GM18520 (cell line): ENCODE data around the gene GALNT14.

Experiments used
- ATAC-seq: cut with Tn5 transposase; IDR thresholded peaks from one replicate; pipeline ENCODE4 v1.9.1; 2021; ENCODE audit not compliant: unreplicated experiment

GALNT14 gene

DNA sequence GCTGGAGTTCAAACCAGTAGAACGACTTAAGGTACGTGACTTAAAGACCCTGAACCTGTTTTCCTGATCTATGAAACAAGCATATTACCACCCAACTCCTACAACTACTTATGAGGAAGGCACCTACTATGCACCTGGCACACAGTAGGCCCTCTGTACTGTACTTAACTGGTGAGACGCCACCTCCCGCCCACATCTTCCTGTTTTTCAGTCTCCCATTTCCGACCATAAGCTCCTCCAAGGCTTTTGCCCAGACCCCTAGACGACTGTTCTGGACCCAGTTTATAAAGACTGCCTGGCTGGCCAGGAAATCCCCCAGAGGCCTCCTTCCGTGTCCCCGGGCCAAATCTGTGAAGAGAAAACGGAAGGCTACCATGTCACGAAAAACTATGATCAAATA, 1.5 kb downstream of the GALNT14 start:
- ATAC-seq: no peak

DNA sequence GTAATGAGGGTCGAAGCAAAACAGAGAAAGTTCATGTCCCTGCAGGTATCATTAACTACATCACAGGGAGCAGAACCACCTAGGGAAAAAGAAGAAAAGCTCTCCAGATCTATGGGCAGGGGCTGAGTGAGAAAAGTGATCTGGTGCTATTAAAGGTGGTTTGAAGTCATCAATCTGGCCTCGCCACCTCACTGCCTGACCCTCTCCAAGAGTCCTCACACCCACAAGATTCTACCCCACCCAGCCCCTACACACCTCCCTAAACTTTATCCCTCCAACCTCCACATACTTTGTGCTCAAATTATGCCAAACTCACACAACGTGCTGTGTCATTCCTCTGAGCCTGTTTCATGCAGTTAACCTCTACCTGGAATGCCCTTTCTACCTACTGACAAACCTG, 2.2 kb downstream of the GALNT14 start:
- no peak for ATAC-seq

DNA sequence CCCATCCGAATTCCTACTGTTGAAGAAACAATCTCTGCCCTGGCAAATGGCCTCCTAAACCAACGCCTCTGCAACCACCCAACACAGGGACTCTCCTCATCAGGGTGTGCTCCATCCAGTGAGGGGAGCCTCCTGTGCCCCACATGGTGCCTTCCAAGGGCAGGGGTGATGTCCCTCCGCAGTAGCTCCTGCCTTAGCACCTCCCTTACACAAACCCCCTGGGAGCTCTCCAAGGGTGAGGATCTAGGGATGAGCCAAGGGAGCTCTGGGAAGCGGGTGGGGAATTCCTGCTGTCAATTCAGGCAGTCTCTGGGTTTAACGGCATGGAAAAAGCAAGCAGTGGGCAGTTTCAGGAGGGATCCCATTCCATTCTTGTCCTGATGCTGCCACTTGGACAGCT, 3.8 kb downstream of the GALNT14 start:
- no peak for ATAC-seq

DNA sequence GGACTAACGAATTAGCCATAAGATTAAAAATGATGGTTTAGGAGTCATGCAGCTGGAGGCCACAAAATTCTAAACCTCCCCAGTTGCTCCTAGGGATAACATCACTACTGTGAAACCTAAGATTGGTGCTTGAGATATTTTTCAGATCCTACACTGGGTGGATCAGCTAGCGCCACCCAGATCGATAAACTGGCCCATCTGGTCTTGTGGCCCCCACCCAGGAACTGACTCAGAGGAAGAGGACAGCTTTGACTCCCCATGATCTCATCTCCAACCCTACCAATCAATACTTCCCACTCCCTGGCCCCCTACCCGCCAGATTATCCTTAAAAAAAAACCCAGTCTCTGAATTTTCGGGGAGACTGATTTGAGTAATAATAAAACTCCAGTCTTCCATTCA, 5.5 kb downstream of the GALNT14 start:
- ATAC-seq: no peak

DNA sequence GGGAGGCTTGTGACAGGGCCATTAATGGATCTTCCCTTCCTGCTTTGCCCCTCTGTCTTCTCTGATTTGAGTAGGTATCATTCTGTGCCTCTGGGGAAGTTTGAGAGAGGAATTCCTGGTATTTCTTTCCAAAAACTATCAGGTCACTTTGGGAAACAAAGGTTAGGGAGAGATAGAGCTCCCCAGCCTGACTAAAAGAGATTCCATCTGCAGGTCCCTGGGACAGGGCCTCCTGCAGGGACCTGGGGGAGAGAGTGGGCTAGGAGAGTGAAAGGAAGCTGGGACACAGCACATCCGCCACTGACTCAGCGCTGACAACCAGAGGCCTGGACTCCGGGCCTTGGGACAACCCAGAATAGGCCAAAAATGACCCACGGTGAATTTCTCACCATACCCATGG, 6.4 kb downstream of the GALNT14 start:
- ATAC-seq: no peak

DNA sequence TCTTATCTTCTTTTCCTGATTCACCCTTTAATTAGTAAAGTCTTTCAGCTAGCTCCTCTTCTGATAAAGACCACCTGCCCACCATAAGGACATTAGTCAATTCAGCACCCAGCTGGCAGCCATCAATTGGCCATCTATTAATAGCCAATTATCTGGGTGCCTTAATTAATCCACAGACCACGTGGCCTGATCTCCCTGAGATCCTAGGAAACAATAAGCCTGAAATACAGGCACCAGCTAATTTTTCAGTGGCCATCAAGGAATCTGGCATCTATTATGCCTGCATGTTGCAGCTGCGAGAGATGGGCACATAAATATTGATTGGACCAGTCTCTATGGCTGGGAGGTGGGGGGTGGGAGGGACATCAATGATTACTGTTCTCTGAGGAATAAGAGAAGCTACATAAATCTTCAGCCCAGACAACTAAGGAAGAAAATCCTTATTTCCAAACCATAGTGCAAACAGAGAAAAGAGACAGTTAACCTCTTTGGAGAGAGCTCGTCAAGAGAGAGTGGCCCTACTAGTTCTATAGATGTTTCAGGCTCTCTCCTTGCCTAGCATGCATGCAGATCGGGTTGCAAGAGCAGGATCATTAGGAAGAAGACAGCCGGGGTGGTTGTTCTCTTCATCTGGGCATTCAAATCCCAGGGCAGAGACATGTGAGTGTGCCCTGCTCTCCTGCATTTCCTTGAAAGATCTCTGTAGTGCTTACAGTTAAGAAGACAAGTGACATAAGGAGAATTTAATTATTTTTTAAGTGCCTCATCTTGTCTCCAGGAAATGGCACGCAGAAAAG, 8.7 kb downstream of the GALNT14 start:
- ATAC-seq: no peak

DNA sequence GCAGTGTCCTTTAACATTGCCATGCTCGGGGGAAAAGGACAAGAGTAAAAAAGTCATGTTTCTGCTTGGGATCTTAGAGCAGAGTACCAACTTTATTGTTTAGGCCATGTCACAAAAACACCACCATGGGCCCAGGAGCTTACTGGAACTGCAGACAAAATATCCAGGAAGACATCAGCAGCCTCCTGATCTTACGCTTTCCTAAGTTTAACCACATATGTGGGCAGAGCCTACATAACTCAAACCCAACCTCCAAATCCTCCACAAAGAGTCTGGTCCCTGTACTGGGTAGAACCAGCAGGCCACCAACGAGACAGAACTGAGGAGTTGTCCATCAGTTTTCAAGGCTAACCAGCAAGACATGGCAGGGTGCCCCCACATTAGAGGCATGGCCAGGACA, 10.3 kb downstream of the GALNT14 start:
- no peak for ATAC-seq

DNA sequence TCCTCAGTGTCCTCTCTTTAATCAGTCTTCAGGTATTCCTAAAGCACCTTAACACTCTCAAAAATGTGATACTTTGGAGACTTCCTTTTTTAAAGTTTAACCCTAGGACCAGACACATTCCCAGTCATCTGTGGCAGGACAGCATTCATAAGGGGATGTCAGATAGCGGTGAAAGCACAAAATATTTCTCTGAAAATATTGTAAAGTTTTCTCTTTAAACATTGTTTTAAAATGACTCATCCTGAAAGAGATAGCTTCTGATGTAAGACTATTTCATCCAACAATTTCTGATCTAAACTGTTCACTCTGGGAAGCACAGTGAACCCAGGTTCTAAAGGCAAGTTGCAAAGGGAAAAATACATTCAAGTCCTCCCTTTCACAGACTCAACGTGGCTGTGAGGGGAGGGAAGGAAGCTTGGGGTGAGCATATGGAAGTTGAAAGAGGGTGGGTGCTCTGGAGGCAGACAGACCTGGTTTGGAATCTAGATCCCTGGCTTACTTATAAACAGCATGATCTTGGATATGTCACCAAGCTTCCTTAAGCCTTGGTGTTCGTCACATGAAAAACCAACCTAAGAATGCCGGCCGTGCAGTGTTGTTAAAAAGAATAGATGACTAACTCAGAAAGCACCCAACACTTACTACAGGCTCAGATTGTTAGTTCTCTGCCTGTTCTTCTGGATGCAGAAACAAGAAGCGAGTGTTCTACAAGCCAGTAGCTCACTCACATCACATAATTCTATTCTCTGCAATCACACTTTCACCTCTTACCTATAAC, 12.1 kb downstream of the GALNT14 start:
- ATAC-seq: no peak

DNA sequence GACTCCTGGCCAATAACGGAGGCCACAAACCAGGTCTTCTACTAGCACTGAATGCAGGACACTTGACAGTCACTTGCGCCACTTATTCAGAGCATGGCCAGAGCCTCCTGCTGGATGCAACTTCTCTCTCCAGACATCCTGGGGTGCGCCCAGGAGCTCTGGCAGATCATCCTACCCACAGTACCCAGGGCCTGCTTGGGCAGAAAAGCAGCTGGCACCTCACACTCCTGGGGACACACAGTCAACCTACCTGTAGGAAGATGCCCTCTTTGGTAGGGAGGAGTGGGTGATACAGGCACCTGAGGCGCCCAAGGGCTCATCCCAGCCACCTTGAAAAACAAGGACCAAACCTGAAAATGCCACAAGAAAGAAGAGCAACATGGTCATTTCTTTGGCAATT, 13.3 kb downstream of the GALNT14 start:
- ATAC-seq: no peak

DNA sequence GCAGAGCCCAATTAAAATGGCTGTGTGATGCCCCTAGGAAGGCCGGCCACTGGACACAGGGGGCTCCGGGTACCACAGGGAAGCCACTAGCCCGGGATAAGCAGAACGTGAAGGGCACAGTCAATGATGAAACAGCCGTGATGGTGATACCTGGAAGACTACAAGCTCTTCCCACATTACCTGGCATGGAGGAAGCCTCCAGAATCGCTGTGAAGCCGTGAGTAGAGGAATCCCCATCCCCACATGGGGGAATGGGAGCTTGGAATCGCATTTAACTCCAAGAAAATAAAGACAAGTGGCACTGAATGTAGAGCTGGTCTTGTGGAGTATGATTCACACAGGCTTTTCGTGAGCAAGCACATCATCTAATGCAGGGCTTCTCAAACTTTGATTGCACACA, 16.1 kb downstream of the GALNT14 start:
- no peak for ATAC-seq

DNA sequence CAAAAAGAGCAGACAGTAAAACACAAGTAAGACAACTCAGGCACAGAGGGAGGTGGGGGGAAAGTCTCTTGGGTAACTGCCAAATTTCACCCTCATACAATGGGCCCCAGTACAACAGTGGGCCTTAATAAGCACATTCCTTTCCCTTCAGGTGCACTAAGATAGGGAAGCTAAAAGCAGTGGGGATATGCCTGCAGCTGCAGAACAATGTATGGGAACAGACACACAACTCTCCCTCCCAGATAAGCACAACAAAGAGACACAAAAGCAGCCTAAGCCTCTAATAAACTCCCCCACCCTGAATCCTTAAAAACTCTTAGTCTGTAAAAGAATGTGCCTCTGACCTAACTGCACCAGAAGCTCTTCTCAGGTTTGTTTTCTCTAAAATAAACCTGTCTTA, 24.5 kb downstream of the GALNT14 start:
- ATAC-seq: no peak

DNA sequence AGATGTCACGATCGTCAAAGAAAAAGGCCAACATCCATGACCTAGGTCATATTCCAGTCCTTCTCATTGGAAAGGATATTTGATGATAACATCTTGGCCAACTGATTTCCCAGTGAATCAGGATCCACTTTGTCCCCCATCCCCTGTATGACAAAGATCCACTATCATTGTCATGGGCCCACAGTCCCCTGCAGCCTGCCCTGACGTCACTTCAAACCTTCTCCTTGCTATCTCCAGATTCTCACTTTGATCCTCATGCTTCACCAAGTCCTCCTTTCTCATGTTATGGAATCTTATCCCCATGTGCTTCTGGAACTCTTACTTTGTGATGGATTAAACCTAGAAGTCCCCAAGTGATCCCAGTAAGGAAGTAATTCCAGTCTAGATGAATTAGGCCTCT, 25.7 kb downstream of the GALNT14 start:
- ATAC-seq: no peak

DNA sequence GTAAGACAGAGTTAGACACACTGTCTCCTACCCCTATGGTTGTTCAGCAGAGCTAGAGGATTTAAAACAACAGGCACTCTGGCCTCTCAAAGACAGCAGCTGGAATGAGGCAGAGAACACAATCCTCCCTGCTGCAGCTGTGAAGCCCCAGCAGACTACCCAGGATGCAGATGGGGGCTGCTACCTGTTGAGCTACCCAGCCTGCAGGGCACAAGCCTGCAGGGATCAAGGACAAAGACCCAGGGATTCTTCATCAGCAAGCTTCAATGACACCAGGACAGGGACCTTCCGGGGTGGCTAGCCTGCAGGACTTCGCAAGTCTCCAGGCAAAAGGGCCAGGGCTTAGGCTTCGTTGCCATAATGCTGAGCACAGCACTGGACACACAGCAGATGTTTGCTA, 27.2 kb downstream of the GALNT14 start:
- ATAC-seq: no peak

DNA sequence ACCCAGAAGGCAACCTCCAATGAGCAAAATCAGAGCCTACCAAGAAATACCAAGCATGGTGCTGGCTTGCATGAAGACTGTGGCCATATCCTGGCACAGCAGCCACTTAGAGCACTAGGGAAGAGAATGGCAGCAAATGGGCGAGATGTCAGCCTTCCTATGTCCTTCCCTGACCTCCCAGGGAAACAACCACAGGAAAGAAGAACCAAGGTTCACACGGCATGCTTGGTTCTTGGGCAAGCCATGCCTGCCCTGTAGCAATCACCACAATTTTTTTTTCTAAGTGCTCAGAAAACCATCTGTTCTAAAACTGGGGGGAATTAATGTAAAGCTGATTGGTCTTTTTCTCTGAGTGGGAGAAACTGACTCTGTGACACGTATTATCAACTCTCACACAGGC, 27.8 kb downstream of the GALNT14 start:
- ATAC-seq: no peak

DNA sequence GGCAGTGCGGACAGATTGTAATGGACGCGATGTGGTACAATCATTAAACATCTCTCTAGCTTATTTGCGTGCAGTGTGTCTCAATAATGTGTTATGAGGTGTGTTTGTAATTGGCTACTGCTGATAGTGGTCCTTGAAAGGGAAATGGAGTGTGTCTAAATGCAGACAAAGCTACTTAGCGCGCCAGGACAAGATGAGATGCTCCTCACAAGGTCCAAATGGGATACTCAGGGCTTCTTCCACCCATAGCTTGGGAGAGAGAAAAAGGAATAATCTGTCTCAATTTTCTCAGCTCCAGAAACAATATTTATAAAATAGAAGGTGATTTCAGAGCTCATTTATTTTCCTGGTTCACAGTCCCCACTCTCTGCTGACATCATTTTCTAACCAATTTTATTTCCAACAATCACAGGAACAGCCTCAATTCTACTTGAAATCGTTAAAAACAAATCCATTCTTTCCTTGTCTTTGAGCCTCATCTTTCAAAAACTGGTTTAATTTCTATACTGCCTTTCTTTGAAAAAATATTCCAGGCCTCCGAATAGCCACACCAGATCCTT, 28.5 kb downstream of the GALNT14 start:
- ATAC-seq: no peak

DNA sequence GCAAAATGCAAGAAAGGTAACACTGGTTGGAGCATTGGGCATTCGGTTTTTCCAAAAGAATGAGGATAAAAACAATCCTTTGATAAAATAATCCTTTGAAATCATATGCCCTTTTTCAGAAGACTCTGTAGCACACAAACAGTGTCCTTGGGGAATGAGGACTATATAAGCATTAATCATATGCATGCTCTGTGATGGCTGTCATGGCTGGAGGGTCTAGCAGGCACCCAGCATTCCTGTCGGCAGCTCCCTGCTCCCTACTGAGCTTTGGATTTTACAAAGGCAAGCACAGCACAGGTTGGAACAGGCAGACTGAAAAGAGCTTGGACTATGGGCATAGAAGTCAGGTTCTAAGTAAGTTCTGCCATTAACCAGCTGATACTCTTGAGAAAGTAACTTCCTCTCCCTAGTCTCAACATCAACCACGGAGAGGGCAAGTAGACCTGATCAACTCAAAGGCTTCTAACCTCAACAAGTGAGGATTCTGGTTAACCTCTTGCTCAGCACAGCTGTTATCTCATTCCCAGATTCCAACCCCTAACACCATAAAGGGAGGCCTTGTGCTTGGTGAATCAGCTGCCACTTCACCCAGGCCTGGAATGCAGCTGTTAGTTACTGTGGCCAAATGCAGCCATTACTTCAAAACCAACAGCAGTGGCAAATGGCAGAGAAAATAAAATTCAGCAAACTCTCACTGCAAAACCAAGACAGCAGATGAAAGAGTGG, 29.5 kb downstream of the GALNT14 start:
- ATAC-seq: no peak

DNA sequence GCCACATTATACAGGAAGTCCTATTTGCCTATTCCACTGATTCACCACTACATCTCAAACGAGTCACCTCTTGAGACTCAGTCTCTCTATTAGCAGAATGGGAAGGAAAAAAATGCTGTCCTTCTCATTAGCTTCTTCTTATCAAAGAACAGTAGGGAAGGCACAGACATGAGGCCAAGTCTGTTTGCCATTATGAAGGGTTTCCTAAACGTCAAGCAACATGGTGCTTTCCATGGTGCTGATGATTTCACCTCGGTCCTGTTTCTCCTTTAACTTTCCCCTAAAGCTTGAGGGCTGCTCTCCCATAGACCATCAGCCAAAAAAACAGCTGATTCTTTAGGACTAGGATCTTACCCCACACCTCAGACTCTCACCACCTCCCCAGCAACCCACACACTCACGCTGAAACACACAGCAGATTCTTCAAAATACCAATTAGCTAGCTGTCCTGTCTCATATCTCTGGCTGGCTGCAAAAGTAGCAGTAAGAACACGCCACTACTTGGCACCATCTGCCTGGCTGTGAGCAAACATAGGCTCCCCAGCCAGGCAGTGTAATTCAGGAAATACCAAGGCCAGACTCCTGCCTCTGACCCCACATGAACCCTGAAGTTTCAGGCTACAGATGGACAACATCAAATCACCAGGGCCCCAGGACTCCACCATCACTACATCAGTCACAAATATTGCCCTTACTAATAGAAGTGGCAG, 30.5 kb downstream of the GALNT14 start:
- no peak for ATAC-seq

DNA sequence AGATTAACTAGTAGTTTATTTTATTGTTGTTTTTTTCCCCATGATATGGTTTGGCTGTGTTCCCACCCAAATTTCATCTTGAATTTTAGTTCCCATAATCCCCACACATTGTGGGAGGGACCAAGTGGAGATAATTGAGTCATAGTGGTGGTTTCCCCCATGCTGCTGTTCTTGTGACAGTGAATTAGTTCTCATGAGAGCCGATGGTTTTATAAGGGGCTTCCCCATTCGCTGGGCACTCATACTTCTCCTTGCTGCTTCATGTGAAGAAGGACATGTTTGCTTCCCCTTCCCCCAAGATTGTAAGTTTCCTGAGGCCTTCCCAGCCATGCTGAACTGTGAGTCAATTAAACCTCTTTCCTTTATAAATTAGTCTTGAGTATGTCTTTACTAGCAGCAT, 36.5 kb downstream of the GALNT14 start:
- ATAC-seq: no peak

DNA sequence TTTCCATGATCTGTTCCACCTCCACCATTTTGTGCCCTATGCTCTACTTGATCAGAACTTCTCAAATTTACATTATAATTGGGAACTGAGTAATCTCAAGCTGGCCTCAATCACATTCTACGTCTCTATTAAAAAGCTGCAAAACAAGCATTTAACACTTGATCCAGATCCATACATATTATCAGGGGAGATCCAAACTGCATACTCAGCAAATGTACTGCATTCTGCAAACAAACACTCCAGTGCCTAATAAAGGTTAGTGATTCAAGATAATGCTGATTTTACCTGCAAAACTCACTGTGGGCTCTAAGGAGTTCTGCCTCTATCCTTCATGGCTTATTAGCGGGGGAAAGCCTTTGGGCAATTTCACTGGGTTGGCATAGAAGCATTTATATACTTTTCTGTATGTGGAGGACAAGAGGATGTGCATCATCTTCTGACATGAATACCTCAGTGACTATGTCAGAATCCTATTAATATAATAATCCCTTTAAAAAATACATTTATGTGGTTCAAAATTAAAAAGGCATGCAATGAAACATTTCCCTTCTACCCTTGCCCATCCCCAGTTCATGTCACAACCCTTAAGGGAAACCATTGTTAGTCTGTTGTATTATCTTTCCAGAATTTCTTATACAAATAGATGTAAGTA, 40.2 kb downstream of the GALNT14 start:
- ATAC-seq: no peak

DNA sequence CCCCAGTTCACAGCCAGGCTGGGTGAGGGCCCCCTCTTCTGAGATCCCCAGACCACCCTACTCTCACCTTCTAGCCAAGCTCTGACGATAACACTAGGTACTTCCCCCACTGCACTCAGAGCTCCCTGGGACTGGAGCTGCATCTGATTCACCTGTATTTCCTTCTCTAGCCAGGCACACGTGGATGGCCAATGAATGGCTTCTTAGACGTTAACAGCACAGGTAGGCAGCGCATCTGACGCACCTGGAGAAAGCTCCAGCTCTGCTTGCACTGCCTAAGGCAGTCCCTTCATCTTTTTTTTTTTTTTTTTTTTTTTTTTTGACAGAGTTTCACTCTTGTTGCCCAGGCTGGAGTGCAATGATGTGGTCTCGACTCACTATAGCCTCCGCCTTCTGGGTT, 48.1 kb downstream of the GALNT14 start:
- no peak for ATAC-seq
